WTC11 (cell line): ENCODE results near the gene RABGAP1.

Experiments used
- CBFB ChIP-seq: sonication (generic); formaldehyde crosslinking; IDR thresholded peaks from 2 replicates; pipeline ENCODE4 v1.8.1; 2022; ENCODE audit warnings: mild to moderate bottlenecking, low read depth, missing genetic modification reagents
- CTCF ChIP-seq: fragments of 200-600 bp; IDR thresholded peaks from 2 replicates; pipeline ENCODE4 v1.8.0; 2022; ENCODE audit warnings: antibody characterized with exemption
- ZNF263 ChIP-seq: sonication (generic); formaldehyde crosslinking; IDR thresholded peaks from 2 replicates; pipeline ENCODE4 v1.8.1; 2022; ENCODE audit warnings: low read depth, mild to moderate bottlenecking, moderate library complexity, missing genetic modification reagents
- ZNF416 ChIP-seq: fragments of 250-450 bp; sonication (Bioruptor Pico); IDR thresholded peaks from 2 replicates; pipeline ENCODE4 v1.9.0; 2021; ENCODE audit warnings: mild to moderate bottlenecking, inconsistent platforms

- TF ChIP-seq ZNF263 (CRISPR knock-in tag) (no peak), CTCF (no peak), CBFB (CRISPR knock-in tag) (no peak), ZNF416 (CRISPR knock-in tag) (no peak)
Observed at GRCh38 chr9:123028136-123028535, 87.3 kb downstream of the RABGAP1 start.
